NCI-H2227 (cell line): ENCODE data around the gene DIS3L2.
A peak's percentile ranks its signal among the peaks of the same experiment; 100 is the strongest.
"Not testable (repeated sequence)": the region's sequence is repeated elsewhere in the genome, so short reads cannot be mapped to it uniquely, and the experiment has no call there.

Source experiments
- DNase-seq: peaks from one replicate; lab custom pipeline; 2025; ENCODE audit not compliant: unreplicated experiment; lab: John Stamatoyannopoulos, UW

DIS3L2 gene

GRCh38 chr2:232316461-232317330 is 355.2 kb downstream of the DIS3L2 start:
- DNase-seq, result no peak

DNA sequence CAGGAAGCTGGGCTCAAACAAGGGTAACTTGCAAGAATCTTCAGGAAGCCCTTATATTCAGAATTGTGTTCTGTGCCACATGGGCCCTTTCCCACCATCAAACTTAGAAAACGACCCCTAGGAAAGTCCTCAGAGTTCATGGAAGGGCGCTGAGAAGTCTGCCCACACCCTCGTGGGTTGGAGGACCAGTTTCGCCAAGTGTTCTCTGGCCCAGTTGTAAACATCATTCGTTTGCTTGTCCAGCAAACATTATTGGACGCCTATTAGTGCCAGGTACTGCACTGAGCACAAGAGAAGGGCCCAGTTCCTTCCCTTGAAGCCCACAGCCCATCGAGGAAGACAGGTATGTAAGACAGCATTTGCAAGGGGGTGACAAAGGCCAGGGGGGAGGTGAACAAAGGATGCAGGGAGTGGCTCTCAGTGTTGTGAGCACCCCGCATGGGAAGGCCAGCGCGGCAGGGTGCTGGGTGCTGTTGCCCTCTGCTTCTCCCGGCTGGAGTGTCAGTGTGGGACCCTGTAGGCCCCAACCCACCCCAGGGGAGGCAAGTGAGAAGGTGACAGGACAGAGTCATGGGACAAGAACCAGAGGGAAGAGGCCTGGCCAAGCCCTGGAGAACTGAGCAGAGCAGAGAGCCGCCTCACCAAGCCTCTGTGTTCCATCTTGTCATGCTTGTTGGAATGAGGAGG is 356.8 kb downstream of the DIS3L2 start:
- DNase-seq, result no peak

GRCh38 chr2:232319067-232319802 is 357.7 kb downstream of the DIS3L2 start:
- no peak for DNase-seq

GRCh38 chr2:232319803-232320442 is 358.4 kb downstream of the DIS3L2 start:
- no peak for DNase-seq

GRCh38 chr2:232320443-232320803 is 358.9 kb downstream of the DIS3L2 start:
- DNase-seq, result no peak

- DNase-seq, result no peak
Measured at GRCh38 chr2:232321156-232321816, 359.8 kb downstream of the DIS3L2 start.

- no peak for DNase-seq
Measured at GRCh38 chr2:232321817-232322559, 360.5 kb downstream of the DIS3L2 start.

GRCh38 chr2:232322560-232323327 is 361.2 kb downstream of the DIS3L2 start:
- no peak for DNase-seq

- no peak for DNase-seq
Measured at GRCh38 chr2:232323328-232323650, 361.8 kb downstream of the DIS3L2 start.

- DNase-seq, result not testable (repeated sequence)
Measured at GRCh38 chr2:232323967-232324366, 362.5 kb downstream of the DIS3L2 start.

DNA sequence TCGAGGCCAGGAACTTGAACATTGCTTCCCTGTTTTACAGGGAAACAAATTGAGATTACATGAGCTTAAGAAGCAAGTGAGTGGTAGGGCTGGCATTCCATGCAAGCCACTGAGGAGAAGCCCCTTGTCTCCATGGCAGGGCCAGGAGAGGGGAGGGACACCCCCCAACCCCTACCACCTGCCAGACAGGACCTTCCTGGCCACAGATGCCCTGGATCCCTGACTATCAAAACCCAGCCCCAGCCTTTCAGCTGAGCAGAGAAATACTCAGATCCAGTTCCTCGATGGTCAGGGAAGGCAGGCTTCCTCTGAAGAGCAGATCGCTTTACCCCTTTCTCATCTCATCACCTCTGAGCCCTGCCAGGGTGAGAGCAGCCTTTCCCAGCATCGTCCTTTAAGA is 363.3 kb downstream of the DIS3L2 start:
- no peak for DNase-seq

GRCh38 chr2:232325324-232326273 is 364.1 kb downstream of the DIS3L2 start:
- peak; percentile 28 for DNase-seq

GRCh38 chr2:232326274-232327104 is 365.0 kb downstream of the DIS3L2 start:
- DNase-seq, result not testable (repeated sequence)

DNA sequence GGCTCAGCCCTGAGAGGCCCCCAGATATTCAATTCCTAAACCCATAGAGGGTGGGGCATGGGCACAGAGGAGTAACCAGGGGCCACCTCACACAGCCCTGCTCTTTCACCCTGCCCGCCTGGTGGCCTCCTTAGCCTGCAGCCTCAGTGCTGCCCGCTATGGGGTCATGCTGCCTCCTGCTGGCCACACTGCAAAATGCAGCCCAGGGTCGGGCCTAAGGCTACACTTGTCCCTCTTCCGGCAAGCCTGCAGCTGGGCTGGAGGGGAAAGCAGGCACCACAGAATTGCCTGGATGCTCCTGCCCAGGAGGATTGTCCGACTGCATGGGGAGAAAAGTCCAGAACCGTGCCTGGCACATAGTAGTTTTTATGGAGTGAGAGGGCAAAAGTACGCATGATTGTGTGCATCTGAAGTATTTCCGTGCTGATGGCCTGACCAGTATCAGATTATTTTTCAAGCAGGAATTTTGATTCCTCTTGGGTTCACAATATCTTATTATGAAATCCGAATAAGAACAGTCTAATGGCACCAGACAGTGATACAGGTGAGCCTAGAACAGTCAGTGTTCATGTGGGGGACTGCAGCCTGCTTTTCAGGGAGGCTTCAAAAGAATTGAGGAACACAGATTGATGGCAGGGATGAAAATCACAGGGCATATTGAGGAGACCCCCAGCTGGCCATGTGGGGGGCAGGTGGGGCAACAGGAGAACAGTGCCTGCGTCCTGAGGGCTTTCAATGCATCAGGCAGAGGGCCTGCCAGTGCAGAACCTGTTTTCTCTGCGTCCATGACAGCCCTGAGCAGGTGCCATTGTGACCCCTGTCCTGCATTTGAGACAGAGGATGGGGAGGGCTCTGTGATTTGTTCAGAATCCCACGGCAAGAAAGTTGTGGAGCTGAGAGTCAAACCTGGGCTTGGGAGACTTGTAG is 365.9 kb downstream of the DIS3L2 start:
- peak; percentile 62 for DNase-seq

DNA sequence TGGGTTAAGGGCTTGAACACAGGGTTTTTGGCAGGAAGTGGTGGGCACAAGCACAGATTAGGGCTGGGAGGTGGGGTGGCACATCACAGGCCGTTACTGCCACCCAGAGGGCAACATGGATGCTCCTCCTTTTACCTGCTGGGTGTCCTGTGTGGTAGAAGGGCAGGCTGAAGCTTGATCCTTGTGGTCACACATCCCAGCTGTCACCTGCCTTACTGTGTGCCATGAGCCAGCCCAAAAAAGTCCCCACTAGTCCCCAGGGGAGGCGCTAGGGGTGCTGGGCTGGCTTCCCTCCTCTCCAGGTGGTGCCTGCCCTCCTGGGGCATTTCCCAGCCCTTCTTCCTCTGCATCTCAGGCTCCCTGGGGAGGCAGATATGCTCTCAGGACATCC is 366.5 kb downstream of the DIS3L2 start:
- no peak for DNase-seq
